ENCODE data around the gene KIAA1549.

DNA sequence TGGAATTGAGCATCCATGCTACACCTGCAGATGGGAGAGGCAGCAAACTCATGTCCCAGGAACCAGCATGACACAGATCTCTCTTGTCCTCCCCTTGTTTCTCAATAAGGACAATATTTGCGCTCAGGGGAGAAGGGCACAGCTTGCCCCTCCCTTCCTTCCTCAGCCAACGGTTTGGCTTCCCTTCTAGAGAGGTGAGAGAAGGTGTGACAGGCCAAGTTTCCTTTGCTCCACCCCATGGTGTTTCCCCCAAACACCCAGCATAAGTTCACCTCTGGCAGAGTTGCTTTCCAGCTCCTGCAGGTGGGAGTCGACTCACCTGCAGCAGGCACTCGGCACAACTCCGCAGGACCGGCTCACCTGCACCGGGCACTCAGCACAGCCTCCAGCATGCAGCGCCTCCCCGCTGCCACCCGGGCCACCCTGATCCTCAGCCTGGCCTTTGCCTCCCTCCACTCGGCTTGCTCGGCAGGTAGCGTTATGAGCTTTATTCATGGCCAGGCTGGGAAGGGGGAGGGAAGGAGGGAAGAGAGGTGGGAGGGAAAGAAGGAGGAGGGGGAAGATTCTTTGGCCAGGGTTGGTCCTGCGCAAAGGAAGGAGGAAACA is 183.4 kb downstream of the KIAA1549 start, which contains the start of the genes ATP6V0A4 and TMEM213:
- TF ChIP-seq, protein P1, sequence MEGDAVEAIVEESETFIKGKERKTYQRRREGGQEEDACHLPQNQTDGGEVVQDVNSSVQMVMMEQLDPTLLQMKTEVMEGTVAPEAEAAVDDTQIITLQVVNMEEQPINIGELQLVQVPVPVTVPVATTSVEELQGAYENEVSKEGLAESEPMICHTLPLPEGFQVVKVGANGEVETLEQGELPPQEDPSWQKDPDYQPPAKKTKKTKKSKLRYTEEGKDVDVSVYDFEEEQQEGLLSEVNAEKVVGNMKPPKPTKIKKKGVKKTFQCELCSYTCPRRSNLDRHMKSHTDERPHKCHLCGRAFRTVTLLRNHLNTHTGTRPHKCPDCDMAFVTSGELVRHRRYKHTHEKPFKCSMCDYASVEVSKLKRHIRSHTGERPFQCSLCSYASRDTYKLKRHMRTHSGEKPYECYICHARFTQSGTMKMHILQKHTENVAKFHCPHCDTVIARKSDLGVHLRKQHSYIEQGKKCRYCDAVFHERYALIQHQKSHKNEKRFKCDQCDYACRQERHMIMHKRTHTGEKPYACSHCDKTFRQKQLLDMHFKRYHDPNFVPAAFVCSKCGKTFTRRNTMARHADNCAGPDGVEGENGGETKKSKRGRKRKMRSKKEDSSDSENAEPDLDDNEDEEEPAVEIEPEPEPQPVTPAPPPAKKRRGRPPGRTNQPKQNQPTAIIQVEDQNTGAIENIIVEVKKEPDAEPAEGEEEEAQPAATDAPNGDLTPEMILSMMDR (tag by site-specific recombination; IDR thresholded peaks at IDR 0.05): no peak
- TF ChIP-seq ZNF777 (tag by site-specific recombination; IDR thresholded peaks at IDR 0.05; ENCODE audit: borderline replicate concordance) (no peak), ZNF138 (tag by site-specific recombination; IDR thresholded peaks at IDR 0.05; ENCODE audit: borderline replicate concordance) (no peak), ZNF837 (tag by site-specific recombination; IDR thresholded peaks at IDR 0.05) (no peak), ZBTB21 (tag by site-specific recombination; IDR thresholded peaks at IDR 0.05) (no peak), ZNF335 (tag by site-specific recombination; conservative IDR thresholded peaks at IDR 0.05) (no peak), ZNF274 (IDR thresholded peaks at IDR 0.05; ENCODE audit: low read length) (no peak), ZNF274 (tag by site-specific recombination; IDR thresholded peaks at IDR 0.05; ENCODE audit: borderline replicate concordance) (no peak), ZNF19 (tag by site-specific recombination; IDR thresholded peaks at IDR 0.05; ENCODE audit: low read depth) (no peak), TSHZ1 (tag by site-specific recombination; IDR thresholded peaks at IDR 0.05; ENCODE audit: borderline replicate concordance) (no peak), ZNF311 (tag by site-specific recombination; IDR thresholded peaks at IDR 0.05; ENCODE audit: borderline replicate concordance) (no peak)
- TF ChIP-seq, protein P2, sequence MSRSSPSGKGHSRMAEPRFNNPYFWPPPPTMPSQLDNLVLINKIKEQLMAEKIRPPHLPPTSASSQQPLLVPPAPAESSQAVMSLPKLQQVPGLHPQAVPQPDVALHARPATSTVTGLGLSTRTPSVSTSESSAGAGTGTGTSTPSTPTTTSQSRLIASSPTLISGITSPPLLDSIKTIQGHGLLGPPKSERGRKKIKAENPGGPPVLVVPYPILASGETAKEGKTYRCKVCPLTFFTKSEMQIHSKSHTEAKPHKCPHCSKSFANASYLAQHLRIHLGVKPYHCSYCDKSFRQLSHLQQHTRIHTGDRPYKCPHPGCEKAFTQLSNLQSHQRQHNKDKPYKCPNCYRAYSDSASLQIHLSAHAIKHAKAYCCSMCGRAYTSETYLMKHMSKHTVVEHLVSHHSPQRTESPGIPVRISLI (tag by site-specific recombination; IDR thresholded peaks at IDR 0.05): no peak
